Measurements from ENCODE around the gene OXLD1.

Gene OXLD1

DNA sequence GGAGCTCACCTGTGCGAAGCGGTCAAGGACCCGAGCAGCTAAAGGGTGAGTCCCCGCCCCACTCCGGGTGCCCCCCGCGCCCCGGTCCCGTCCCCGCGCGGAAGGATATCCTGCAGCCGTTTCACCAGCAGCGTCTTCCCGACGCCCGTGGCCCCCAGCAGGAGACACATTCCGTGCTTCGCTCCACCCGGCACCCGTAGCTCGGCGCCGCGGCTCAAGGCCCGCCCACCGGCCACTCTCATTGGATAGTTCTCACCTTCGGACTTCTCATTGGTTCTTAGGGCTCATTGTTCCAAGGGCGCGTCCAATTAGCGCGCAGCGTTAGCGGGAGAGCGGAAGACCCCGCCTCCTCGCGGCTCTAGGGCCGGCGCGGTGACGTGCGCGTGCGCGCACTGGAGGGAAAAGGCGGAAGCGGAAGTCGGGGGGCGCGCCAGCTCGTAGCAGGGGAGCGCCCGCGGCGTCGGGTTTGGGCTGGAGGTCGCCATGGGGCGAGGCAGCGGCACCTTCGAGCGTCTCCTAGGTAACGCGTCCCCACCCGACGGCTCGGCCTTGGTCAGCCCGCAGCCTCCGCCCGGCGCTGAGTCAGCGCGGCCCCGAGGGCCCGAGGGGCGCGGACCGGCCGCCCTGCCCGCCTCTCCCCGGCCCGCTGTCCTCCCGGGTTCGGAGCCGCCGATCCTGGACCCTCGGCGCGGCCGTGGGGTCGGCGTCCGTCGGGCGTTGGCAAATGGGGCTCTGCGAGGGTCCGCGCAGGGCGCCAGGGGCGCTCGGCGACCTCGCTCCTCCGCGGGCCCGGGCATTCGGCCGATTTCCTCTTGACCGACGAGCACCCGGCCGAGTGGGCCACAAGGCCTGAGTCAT lies 17.4 kb upstream of the OXLD1 start, which contains the start of the genes ARL16 and HGS:
Gene ARL16 (minus strand): TSS at position 214 of the 858 bp plus-strand sequence. CDS start 44 bp downstream, at position 170.
Gene HGS (plus strand): TSS at position 428 of the 858 bp plus-strand sequence. CDS start 56 bp downstream, at position 484.
- DNase-seq (ENCODE audit: low read depth in 2 of 2): peak; percentile 96 to 97

DNA sequence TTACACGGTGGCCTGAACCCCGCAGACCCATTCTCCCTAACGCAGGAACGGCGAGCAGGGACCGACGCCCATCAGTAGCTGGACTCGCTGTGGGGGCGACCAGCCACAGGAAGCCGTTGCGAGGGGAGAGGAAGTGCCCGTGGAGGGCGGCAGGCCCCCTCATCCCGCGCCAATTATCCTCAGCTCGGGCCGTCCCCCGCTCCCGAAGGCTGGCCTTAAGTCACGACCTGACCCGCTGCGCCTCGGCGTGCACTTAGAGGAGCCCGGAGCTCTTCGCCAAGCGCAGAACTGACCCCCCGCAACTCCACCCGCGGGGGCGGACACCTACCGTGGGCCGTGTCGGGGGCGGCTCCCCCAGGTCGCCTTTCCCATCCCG lies 16.8 kb upstream of the OXLD1 start:
- DNase-seq (ENCODE audit: low read depth in 2 of 2): no peak

DNA sequence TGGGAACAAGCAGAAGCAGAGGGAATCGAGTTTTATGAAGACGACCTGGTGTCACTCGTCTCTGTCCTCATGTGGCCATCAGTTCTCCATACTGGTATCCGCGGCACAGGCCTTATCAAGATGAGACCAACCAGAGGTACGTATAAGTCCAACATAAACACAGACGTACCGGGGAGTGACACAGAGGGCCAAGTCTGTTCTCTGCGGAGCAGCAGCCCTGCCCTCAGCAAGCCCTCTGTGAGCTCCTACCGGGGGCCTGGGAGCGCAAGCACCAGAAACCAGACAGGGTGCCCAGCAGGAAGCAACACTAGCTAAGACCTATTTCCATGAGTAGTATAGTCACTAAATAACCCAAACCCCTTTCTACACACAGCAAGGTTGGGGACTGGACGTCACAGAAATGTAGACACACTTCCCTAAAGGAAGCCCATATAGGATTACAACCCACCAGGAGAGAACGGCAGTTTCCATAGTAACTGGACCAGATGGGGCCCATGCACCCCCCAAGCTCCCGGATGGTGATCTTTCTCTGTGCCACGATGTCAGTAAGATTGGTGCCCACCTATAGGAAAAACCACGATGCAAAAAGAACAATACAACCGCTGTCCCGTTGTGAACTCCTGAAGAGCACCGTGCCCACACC lies 16.3 kb upstream of the OXLD1 start:
- no peak for DNase-seq (ENCODE audit: low read depth in 2 of 2)

DNA sequence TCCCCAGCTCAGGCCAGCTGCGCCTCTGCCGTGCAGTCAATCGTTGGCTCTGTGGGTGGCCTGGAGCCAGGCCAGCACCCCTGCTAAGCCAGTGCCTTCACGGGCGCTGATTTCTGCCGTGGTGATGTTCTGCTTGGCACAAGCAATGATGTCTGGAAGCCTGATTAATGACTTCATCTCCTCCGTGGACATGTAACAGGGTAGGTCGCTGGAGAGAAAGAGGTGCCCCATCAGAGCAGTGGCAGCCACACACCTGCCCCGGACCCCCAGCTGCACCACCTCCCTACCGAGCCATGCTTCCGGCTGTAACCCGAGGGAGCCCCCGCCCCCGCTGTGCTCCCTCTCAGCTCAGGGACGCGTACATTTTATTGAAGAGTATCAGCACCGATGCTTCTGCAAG lies 15.3 kb upstream of the OXLD1 start:
- DNase-seq (ENCODE audit: low read depth in 2 of 2): no peak

DNA sequence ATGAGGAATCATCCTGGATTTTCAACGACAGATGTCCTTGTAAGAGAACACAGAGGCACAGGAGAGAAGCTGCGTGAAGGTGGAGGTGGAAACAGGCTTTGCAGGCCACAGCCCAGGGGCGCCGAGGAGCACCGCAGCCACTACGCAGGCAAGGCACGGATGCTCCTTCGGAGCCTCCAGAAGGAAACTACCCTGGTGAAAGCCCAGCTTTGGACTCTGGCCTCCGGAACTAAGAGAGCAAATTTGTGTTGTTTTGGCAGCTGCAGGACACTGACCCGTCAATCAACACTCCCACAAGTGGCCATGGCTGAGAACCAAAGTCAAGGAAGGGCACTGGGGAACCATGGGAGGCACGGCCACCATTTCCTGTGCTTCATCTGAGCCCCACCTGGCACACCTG lies 13.7 kb upstream of the OXLD1 start:
- DNase-seq (ENCODE audit: low read depth in 2 of 2): no peak

DNA sequence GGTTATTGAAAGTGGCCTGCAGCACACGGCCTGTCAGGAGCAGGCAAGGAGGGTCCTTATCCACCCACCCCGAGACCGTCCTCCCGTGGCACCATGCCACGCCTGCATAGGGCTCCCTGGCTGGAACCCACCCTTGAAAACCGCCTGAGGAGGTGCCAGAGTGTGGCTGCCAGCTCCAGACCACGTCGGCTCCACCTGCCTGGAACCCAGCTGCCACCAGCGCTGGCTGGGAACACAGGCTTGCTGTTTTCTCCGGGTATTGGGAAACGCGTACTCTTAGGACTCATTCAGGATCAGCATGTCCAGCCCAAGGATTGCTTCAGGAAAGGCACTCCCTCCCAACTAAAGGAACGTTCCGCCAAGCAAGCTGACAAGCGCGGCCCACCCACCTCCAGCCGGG lies 10.5 kb upstream of the OXLD1 start:
- no peak for DNase-seq (ENCODE audit: low read depth in 2 of 2)

DNA sequence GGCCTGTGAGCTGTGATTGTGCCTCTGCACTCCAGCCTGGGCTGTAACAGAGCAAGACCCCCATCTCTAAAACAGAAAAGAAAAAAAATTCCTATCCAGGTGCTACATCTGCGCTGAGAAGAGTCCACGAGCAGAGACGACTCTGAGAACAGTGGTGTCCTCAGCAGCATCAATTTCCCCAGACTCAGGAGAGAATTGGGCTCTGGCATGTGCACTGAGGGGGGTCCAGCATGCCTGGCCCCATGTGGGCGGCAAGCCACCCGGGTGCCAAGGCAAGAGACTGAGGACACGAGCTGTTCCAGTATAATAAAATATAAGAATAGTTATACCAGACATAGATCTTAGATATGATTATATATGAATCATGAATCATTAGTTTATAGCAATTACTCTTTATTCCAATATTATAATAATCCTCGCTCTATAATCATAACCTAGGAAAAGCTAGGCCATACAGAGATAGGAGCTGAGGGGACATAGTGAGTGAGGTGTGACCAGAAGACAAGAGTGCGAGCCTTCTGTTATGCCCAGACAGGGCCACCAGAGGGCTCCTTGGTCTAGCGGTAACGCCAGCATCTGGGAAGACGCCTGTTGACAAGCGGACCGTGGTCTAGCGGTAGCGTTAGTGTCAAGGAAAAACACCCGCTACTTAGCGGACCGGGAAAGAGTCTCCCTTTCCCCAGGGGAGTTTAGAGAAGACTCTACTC lies 9.3 kb upstream of the OXLD1 start:
- peak in 1 of 2 donors; percentile 15 for DNase-seq (ENCODE audit: low read depth in 2 of 2)

DNA sequence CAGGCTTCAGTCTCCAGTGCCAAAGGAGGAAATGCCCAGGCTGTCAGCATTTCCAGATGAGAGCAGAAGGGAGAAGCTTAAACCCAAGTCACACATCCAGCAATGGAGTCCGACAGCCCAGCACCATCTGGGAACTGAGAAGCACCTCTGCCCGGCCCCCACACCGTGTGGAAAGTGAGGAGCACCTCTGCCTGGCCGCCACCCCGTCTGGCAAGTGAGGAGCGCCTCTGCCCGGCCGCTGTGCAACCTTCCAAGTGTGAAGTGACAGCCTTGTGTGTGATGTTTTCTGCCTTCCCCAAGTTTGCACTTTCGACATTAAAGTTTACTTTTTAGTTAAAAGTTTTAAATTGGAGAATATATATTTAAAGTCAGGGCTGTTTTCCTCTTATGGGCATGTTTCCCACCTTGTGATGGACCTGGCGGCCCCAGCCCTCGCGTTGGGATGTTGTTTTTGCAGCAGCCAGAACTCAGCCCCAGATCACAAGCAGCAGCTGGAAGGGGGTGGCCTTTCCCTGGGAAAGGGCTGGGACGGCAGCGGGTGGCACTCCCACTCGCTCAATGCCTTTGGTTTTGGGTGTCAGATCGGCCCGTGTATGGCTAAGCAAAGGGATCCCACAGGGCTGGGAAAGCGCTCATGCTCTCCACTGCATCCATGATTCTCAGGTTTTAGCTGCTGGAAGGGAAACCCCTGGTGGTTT lies 7.3 kb upstream of the OXLD1 start:
- DNase-seq (ENCODE audit: low read depth in 2 of 2): no peak

DNA sequence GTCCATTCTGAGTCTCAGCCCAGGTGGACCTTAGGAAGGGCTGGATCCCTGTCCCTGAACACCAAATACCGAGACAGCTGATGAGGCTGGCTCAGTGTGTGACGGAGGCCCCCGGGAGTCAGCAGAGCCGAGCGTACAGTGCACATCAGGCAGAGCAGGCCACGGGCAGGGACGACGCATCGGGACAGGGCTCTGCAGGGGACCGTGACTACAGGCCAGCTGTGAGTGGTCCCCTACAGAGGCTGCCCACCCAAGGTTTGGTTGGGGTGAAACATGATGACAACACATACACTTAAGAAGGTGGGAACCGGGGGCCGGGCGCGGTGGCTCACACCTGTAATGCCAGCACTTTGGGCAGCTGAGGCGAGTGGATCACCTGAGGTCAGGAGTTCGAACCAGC lies 6.5 kb upstream of the OXLD1 start:
- no peak for DNase-seq (ENCODE audit: low read depth in 2 of 2)

DNA sequence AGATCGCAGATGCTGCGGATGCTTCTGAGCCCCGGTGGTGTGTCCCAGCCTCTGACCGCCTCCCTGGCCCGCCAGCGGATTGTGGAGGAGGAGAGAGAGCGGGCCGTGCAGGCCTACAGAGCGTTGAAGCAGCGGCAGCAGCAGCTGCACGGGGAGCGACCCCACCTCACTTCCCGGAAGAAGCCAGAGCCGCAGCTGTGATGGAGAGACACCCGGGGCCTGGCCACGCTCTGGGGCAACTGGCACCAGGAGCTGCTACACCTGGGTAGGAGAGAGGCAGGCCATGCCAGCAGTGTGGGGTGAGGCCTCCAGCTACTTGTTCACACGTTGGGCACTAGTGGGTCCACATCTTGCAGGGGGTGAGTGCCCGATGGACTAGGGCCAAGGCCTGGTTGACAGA lies 6.1 kb upstream of the OXLD1 start:
- no peak for DNase-seq (ENCODE audit: low read depth in 2 of 2)

DNA sequence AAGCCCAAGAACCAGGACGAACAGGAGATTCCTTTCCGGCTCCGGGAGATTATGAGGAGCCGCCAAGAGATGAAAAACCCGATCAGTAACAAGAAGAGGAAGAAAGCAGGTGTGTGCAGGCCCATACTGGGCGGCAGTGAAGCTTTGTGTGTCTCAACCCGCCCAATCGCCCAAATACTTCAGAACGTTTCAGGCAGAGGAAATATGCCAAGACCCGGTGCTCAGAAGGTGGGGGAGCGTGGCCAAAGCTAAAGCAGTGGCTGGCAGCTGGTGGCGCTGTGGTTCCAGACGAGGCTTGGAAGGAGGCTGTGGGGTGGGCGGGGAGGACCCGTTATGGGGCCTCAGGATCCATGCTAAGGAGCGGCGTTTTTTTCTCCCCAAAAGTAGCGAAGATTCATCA lies 1.3 kb upstream of the OXLD1 start:
- DNase-seq (ENCODE audit: low read depth in 2 of 2): no peak

DNA sequence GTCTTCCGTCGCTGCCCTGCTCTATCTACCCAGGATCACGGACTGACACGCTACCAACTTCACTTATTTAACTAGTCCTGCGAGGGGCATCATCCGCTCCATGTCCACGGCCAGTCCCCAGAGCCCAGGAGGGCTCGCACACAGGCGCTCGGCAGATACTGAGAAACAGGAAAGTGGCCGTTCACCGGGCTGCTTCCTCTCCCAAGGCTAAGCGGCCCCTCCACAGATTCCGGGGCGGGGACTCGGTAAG lies 388 bp downstream of the OXLD1 start:
- DNase-seq (ENCODE audit: low read depth in 2 of 2): no peak

DNA sequence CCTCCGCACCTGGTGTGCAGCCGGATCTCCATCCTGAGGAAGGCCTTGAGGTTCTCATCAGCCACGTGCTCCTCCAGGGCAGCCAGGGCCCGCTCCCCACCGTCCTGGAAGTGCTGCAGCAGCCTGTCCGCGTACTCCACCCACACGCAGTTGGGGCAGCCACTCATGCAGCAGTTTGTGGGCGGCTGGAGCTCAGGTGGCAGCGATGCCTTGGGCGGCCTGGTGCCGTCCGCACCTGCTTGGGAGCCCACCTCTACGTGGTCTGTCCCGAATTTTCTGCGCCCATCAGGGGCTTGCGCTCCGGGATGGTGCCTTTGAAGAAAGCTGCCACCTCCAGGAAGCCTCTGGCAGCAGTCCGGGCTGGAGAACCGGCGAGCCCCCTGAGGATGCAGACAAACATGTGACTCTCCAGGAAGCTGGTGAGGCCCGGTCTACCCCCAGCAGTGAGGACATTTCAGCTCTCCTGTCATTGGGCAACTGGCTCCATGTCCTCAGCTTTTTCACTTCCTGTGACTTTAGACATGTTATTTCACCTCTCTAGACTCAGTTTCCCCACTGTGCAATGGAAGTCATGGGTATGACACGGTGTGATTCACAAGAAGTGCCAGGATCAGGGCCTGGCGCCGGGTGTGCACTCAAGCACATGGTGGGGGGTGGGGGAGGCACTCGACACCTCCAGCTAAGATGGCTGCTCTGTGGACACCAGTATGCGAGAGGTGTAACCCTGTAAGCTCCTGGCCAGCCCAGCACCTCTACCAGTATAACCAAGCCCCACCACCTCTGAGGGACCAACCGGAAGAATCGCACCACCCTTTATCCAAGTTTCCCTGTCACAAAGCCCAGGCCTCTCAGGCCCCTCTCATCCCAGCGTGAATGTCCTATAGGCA lies 957 bp downstream of the OXLD1 start:
- DNase-seq (ENCODE audit: low read depth in 2 of 2): peak; percentile 36 to 51

DNA sequence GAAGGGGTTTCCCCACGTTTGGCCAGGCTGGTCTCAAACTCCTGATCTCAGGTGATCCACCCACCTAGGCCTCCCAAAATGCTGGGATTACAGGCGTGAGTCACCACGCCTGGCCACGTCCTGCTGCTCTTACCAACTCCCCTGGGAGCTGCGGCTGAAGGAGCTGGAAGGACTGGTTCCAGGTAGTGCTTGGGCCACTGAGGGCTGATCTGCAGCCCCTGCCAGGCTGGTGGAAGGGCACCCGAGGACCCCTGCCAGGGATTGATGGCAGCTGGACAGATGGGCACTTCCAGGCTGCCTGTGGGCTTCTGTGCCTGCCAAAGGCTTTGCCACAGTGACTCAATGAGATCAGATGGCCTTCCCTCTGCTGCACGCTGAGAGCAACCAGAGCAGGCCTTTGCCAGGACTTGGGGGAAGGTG lies 2.3 kb downstream of the OXLD1 start:
- no peak for DNase-seq (ENCODE audit: low read depth in 2 of 2)

DNA sequence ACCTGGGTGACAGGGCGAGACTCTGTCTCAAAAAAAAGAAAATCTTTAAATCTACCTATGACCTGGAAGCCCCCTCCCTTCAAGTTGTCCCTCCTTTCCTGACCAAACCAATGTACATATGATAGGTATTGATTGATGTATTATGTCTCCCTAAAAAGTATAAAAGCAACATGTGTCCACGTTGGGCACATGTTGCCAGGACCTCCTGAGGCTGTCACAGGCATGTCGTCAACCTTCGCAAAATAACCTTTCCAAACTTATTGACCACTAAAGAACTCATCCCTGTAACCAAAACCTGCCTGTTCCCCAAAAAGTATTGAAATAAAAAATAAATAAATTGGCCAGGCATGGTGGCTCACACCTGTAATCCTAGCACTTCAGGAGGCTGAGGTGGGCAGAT lies 4.4 kb downstream of the OXLD1 start:
- no peak for DNase-seq (ENCODE audit: low read depth in 2 of 2)

DNA sequence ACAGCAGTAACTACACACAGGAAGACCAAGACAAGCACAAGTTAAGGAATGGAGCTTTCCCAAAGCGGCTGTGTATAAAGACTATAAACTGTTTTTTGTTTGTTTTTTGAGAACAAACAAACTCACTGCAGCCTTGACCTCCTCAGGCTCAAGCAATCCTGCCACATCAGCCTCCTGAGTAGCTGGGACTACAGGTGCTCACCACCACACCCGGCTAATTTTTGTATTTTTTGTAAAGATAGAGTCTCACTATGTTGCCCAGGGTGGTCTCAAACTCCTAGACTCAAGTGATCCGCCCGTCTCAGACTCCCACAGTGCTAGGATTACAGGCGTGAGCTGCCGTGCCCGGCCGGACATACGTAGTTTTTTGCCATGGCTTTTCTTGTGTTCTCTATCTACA lies 6.0 kb downstream of the OXLD1 start:
- DNase-seq (ENCODE audit: low read depth in 2 of 2): no peak

DNA sequence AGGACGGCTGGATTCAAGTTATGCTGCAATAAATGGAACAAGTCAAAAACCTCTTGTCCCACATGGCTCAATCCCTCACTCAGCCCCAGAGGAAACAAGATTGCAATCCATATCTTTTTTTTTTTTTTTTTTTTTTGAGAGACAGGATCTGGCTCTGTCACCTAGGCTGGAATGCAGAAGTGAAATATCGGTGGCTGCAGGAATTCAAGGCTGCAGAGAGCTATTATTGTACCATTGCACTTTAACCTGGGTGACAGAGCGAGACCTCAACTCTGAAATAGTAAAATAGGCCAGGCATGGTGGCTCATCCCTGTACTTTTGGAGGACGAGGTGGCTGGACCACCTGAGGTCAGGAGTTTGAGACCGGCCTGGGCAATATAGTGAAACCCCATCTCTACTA lies 7.4 kb downstream of the OXLD1 start:
- no peak for DNase-seq (ENCODE audit: low read depth in 2 of 2)

DNA sequence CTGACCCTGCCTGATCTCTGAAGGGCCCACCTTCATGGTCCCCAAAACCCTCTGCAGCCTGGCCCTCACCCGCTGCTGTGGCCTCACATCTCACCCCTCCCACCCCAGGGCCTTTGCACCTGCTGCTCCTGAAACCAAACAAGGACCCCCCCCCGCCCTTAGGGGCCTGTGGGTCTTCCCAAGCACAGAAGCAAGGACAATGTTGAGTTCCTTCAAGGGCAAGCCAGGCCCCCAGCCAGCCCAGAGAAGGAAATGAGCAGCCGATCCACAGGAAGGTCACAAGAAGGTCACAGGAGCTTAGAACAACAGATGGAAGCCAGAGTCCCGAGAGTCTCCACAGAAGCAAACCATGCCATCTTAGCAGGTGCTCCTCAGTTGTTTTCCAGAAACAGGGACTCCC lies 9.6 kb downstream of the OXLD1 start:
- no peak for DNase-seq (ENCODE audit: low read depth in 2 of 2)

DNA sequence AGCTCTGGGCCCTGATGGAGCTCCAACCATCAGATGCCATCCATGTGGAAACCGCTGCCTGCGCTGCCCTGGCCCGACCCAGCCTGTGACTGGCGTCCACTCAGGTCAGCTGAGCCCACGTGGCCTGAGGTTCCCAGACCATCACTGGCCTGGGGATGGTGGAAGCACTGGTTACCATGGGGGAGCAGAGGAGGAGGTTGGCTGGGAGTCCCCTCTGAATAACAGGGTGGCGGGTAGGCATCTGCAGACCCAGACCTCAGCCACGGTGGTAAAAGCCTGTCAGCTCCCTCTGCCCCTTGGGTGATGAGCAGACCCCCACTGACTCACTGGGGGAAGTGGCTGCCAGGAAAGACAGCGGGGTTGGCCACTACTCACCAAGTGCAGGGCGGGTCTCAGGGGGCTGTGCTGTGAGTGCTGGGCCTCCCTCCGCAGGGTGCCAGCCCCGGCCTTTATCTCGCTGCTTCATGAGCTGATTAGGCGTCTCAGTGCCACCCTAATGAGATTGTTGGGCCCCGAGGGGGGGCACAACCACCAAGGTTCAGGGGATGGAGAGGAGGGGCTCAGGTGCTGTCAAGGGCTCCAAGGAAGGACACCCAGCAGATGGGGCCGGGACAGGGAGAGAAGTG lies 10.2 kb downstream of the OXLD1 start, which contains the start of gene PDE6G:
Gene PDE6G (minus strand): TSS at position 425 of the 626 bp plus-strand sequence. CDS start 3,237 bp downstream, outside the sequence.
- DNase-seq (ENCODE audit: low read depth in 2 of 2): no peak

DNA sequence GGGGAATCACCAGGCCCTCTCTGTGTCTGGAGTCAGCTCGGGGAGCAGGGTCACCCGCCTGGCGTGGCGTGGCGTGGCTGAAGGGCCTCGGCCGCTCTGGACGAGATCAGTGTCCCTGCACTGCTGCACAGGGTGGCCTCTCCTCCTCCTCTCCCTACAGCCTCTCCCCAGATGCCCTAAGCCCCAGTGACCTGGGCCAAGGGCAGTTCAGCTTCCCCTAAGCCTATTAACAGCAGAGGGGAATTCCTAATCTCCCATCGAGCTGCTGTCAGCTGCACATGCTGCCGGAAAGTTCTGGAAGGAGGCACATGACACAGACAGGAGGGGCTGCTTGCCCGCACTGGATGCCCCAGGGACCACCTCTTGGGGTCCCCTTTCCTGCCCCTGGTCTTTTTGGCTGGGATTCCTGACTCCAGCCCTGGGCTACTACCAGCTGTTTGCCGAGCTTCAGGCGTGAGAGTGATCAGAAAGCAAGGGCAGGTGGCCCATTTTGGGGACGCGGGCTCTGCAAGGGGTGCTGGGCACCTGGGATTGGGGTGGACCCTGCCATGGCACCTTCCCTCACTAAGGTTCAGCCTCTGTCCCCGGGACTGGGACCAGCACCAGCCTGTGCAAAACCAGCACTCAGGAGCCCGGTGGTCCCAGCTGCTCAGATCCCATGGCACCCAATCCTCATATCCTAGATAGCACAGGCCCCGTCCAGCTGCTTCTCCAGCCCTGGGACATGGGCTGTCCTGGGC lies 10.9 kb downstream of the OXLD1 start:
- DNase-seq (ENCODE audit: low read depth in 2 of 2): no peak
